ENCODE results near the gene FKBP2.
"Not testable (repeated sequence)": the region's sequence is repeated elsewhere in the genome, so short reads cannot be mapped to it uniquely, and the experiment has no call there.

GRCh38 chr11:64246621-64246870, 5.7 kb downstream of the FKBP2 start:
- TF ChIP-seq, protein P1, sequence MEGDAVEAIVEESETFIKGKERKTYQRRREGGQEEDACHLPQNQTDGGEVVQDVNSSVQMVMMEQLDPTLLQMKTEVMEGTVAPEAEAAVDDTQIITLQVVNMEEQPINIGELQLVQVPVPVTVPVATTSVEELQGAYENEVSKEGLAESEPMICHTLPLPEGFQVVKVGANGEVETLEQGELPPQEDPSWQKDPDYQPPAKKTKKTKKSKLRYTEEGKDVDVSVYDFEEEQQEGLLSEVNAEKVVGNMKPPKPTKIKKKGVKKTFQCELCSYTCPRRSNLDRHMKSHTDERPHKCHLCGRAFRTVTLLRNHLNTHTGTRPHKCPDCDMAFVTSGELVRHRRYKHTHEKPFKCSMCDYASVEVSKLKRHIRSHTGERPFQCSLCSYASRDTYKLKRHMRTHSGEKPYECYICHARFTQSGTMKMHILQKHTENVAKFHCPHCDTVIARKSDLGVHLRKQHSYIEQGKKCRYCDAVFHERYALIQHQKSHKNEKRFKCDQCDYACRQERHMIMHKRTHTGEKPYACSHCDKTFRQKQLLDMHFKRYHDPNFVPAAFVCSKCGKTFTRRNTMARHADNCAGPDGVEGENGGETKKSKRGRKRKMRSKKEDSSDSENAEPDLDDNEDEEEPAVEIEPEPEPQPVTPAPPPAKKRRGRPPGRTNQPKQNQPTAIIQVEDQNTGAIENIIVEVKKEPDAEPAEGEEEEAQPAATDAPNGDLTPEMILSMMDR (IDR thresholded peaks at IDR 0.05): not testable (repeated sequence)
- TF ChIP-seq POLR2A (IDR thresholded peaks at IDR 0.05): not testable (repeated sequence)

All from esophagus squamous epithelium (tissue), 4 donors.